WI38 (cell line): ENCODE data around the gene CFB.
"Not testable (repeated sequence)": the region's sequence is repeated elsewhere in the genome, so short reads cannot be mapped to it uniquely, and the experiment has no call there.

ENCODE experiments used
- H3K4me3 ChIP-seq: 2 replicates; pipeline ENCODE4 v1.5.1; 2011; ENCODE audit warnings: low read depth, mild to moderate bottlenecking, control low read depth, low read length
- TF ChIP-seq, protein P1 (sequence below): IDR thresholded peaks from 2 replicates; pipeline ENCODE4 v1.5.1; 2012; ENCODE audit warnings: low read depth, mild to moderate bottlenecking, control low read depth, low read length

CFB gene

DNA sequence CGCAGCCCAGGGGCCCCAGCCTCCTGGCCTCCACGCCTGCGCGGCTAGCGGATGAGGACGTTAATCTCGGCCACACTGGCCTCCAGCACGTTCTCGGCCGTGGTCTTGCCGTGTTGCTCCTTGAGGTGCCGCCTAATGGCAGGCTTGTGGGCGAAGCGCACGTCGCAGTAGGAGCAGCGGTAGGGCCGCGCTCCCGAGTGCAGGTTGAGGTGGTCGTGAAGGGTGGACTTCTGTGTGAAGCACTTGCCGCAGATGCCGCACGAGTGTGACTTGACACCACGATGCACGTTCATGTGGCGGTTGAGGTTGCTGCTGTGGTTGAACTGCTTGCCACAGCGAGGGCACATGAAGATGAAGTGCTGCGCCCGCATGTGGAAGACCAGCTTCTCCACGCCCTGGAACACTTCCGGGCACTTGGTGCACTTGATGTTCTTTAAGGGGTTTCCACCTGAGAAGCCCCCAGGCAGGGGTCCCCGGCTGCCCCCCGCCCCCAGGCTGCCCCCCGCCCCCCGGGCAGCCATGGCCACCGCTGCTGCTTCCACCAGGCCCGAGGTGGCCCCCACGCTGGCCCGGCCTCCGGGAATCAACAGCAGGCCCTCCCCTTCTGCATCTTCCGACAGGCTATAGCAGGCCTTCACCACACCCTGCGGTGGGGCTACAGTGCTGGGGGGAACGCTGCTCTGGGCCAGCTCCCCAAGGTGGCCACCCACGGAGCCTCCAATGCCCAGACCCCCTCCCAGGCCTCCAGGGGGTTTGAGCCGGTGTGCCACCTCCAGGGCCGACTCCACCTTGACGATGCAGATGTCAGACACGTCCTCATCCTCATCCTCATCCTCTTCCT lies 45.8 kb upstream of the CFB start:
- TF ChIP-seq, protein P1, sequence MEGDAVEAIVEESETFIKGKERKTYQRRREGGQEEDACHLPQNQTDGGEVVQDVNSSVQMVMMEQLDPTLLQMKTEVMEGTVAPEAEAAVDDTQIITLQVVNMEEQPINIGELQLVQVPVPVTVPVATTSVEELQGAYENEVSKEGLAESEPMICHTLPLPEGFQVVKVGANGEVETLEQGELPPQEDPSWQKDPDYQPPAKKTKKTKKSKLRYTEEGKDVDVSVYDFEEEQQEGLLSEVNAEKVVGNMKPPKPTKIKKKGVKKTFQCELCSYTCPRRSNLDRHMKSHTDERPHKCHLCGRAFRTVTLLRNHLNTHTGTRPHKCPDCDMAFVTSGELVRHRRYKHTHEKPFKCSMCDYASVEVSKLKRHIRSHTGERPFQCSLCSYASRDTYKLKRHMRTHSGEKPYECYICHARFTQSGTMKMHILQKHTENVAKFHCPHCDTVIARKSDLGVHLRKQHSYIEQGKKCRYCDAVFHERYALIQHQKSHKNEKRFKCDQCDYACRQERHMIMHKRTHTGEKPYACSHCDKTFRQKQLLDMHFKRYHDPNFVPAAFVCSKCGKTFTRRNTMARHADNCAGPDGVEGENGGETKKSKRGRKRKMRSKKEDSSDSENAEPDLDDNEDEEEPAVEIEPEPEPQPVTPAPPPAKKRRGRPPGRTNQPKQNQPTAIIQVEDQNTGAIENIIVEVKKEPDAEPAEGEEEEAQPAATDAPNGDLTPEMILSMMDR, result no peak
- H3K4me3 ChIP-seq, result no peak overlapping the region

DNA sequence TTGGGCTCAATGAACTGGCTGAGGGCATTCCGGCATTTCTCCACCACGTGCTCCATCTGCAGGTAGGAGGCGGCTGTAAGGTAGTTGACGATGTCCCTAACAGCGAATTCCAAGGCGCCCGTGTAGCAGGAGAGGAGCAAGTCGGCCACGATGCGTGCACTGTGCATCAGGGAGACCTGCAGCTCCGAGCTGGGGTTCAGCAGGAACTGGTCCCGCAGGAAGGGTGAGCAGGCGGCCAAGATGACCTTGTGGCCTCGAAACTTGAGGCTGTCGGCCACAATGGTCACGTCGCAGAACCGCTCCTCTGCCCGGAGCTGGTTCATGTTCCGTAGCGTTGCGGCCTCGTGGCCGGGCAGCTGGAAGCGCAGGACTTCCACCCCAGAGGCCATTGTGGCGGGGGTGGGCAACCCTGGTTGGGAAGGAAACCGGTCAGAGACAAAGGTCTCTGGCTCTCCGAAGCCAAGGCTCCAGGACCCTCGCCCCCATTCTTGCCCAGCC lies 44.9 kb upstream of the CFB start:
- TF ChIP-seq, protein P1, result no peak
- H3K4me3 ChIP-seq, result peak overlapping the region; percentile 64

DNA sequence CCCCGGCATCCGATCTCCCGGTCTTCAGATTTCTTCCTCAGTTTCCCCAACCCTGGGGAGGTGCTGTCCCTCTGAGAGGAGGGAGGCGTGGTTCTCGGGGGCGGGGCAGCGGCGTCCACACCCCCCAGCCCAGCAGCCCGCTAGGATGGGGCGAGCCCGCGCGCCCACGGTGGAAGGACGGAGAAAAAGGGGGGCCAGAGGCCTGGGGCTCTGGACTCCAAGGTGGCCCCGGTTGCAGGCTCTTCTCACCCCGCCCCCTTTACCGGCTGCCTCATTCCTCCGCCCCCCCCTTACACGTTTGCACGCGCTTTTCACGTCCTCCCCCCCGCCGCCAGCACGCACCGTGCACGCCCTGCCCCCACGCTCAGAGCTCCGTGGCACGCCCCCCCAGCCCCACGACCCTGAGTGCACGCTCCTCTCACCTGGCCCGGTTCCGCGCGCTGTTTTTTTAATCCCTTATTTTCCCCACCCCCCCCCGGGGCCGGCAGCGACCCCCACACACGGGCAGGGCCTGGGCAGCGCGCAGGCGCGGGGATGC lies 44.4 kb upstream of the CFB start:
- TF ChIP-seq, protein P1, result no peak

DNA sequence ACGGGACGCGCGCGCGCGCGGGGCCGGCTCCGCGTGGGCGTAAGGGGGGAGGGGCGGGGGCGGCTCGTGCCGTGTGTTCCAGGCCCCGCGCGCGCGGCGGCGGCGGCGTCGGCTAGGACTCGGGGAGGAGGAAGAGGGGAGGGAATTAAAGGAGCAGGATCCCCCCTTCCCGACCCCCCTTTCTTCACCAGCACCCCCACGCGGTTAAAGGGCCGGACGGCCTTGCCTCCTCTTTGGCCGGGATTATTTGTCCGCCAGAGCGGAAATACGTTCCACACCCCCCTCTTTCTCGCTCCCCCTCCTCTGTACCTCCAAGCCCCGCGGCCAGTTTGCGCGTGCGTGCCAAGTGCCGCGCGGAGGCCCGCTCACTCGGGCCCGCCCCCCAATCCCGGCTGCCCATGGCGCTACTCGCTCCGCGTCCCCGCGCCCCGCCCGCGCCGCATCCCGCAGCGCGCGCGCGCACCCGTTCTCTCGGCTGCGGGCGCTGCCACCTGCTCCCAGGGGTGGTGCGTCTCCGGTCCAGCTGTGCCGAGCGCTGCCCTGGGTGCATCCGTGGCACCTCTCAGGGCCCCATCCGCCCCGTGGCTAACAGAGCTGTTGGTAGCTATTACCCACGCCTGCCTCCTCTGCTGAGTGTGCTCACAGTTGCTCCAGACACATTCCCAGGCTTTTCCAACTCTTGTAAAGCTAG lies 43.8 kb upstream of the CFB start, which contains the start of gene ZBTB12:
TSS of gene ZBTB12 (minus strand) at position 134 of the 691 bp plus-strand sequence. CDS start 781 bp downstream, outside the sequence.
- H3K4me3 ChIP-seq, result peak within 1 kb of the TSS; percentile 64
- TF ChIP-seq, protein P1, result no peak

More for the DNA sequence above, 44.4 kb upstream of the CFB start:
- peak overlapping the region; percentile 64 for H3K4me3 ChIP-seq

DNA sequence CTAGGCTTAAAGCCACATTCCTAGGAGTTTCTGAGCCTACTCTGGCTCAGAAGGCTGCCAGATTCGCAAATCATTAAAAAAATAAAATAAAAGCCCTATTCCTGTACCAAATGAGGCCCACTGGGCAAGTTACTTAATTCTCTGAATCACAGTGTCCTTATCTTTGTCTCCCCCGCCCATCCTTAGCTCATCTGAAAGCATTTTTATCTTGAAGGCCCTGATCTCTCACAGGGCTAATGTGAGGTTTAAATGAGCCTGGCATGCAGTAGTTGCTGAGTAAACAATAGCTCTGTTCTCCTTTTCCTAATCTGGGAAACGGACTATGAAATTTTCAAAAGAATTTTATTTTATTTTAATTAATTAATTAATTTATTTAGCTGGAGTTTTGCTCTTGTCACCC lies 41.9 kb upstream of the CFB start:
- TF ChIP-seq, protein P1, result no peak
- no peak overlapping the region for H3K4me3 ChIP-seq

DNA sequence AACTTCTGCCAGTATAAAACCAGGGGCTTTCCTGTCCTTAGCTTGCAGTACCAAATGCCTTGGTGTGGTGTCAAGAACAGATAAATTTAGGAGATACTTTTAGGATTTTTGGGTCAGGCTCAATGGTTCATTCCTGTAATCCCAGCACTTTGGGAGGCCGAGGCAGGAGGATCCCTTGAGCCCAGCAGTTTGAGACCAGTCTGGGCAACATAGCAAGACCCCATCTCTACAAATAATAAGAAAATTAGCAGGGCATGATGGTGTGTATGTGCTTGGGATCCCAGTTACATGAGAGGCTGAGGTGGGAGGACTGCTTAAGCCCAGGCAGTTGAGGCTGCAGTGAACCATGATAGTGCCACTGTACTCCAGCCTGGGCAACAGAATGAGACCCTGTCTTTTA lies 40.9 kb upstream of the CFB start:
- H3K4me3 ChIP-seq, result no peak overlapping the region
- TF ChIP-seq, protein P1, result no peak

DNA sequence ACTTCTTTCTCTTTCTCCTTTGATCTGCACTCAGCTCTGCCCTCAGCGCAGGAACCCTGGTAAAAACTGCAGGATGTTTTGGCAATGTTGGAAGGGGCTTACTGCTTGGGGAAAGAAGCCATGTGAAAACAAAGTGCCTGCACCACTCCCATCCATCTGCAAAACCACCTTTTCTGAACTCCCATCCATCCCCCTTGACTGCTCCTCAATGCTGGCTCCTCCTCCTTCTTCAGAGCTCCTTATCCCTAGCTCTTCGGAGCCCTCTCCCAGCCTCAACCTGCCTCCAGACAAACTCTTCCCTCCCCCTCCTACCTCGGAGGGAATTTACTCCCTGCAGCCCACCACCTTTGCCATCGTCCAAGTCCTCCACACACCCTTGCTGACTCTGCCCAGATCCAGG lies 39.8 kb upstream of the CFB start:
- no peak overlapping the region for H3K4me3 ChIP-seq

DNA sequence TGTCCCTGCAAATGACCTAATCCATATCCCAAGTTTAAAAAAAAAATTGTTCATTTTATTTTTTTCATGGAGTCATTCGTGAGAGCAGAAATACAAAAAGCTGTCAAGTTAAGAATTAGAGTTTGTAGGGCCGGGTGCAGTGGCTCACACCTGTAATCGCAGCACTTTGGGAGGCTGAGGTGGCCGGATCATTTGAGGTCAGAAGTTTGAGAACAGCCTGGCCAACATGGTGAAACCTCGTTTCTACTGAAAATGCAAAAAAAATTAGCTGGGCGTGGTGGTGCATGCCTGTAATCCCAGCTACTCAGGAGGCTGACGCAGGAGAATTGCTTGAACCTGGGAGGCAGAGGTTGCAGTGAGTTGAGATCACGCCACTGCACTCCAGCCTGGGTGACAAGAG lies 39.2 kb upstream of the CFB start:
- H3K4me3 ChIP-seq, result not testable (repeated sequence)

More for the DNA sequence above, 39.8 kb upstream of the CFB start:
- TF ChIP-seq, protein P1, result no peak
